Measurements from ENCODE around the gene SLC5A2.
A peak's percentile ranks its signal among the peaks of the same experiment; 100 is the strongest.
"Not testable (repeated sequence)": the region's sequence is repeated elsewhere in the genome, so short reads cannot be mapped to it uniquely, and the experiment has no call there.

SLC5A2 gene

DNA sequence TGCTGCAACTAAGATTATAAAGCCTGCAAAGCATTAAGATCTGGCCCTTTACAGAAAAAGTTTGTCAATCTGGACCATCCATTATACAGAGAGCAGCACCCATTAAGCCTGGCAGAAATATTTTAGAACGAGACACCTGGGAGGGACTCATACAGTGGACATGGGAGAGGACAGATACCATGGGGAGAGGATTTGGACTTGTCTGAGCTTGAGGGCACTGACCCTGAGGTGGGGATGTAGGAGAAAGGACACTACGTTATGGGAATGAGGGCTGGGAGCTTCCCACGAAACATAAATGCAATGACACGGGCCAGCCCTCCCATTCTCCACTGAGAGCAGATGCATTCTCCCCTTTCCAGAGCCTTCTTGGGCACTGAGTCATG, 19.0 kb downstream of the SLC5A2 start:
- no peak for DNase-seq

DNA sequence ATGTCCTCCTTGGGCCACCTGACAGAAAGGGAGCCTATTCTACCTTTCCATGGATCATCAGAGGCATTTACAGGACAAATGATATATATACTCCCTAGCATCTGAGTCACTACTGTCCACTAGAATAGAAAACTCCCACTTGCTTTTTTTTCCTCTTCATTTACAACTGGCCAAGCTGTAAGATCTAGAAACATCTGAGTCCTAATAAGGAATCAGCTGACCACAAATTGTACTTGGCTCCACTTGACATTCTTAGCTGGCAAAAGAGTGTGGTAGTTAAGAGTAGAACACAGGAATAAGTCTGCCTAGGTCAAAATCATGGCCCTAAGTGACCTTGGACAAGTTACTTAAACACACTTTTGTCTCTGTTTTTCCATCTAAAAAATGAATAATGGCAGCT, 20.1 kb downstream of the SLC5A2 start:
- no peak for DNase-seq

DNA sequence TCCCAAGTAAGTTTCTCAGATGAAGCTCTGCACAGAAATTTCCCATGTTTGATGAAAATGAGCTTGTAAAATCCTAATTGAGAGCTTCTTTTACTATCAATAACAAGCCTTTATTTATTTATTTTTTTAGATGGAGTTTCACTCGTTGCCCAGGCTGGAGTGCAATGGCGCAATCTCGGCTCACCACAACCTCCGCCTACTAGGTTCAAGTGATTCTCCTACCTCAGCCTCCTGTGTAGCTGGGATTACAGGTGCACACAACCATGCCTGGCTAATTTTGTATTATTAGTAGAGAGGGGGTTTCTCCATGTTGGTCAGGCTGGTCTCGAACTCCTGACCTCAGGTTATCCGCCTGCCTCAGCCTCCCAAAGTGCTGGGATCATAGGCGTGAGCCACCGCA, 20.6 kb downstream of the SLC5A2 start:
- not testable (repeated sequence) for DNase-seq

DNA sequence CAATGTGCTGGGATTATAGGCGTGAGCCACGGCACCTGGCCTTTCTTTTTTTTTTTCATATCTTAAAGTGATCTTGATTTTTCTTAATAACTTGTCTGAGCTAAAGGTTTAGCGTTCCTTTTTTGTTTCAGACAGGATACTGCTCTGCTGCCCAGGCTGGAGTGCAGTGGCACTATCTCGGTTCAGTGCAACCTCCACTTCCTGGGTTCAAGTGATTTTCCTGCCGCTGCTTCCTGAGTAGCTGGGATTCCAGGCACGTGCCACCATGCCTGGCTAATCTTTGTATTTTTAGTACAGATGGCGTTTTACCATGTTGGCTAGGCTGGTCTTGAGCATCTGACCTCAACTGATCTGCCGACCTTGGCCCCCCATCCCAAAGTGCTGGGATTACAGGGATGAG, 21.2 kb downstream of the SLC5A2 start:
- DNase-seq: no peak

DNA sequence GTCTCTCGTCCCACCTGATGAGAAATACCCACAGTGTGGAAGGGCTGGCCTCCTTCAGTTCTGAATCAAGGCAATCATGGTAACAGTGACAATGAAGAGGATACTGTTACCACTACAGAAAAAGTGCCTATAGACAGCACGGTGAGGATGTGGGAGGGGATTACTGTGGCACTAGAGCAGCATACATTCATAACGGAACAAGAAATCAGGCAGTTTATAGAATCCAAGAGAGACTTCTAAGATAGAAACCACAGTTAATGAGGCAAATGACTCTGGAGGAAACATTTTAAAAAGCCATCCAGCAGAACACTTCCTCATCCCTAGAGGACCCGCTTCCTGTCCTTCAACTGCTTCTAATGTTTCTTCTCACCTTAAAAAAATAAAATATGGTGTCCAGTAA, 22.6 kb downstream of the SLC5A2 start:
- DNase-seq: peak; percentile 43

DNA sequence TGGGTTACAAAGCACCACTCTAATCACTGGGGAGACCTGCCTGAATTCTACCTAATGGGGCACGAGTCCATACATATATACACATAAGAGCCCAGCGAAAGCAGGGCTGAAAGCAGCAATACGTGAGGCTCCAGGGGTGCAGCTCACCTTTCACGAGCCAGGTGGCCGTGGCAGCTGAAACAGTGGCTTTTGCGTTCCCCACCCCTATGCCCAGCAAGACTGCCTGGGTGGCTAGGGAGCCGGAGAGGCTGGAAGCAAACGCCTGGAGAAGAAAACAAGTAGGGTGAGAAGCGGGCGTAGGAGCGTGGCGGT, 24.6 kb downstream of the SLC5A2 start:
- no peak for DNase-seq

DNA sequence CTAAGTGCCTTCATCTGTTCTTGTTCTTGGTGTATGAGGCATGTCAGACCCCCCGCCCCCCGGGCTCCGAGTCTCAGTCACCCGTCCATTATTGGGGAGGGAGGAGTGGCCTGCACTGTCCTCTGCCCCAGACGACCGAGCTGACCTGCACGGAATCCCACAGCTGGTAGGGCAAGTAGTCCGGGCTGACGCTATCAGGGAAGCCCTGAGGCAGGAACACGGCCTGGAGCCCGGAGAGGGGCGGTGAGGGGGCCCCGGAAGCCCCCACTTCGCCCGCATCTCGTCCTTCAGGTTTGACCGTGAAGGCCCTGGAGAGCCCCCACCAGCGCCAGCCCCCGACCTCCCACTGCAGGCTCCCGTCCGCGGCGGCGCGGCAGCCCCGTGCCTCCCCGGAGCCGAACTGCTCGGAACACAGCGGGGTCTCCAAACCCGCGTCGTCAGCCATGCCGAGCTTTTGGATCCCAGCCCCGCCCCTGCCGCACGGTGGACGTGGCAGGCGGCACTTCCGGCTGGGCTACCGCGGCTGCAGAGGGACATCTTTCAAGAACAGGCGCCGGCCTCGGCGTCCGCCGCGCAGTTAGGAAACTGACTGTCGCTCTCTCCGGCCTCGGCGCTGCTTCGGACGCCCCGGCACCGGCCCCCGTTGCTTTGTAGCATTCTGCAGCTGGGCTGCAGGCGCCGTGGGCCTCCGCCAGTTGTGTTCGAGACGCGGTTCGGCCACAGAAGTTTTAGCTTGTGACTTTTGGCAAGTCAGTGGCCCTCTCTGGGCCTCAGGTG, 25.2 kb downstream of the SLC5A2 start, which contains the start of gene RUSF1:
Gene RUSF1, minus strand, starts transcription at position 463 of the 777 bp plus-strand sequence. Its CDS starts 18 bp downstream, at position 445.
- peak; percentile 93 for DNase-seq

DNA sequence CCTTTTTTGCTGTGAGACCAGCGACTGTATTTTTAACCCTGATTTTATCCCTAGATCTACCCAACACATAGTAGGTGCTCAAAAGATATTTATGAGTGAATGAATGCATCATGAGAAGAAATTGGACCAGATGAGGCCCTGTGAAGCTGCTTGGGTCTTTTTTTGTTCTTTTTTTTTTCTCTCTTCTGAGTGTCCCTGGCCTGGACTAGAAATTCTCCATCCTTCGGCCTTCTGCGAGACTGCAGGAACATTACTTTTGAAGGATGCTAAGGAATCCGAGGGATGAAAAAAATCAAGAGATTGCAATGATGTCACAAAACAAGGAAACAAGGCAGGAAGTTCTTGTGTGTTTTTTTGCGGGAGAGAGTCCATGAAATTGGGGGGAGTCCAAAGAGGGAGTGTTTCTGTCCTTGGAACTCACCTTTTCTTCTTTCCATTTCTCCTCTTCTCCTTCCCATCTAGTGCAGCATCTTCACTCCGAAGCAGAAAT, 25.8 kb downstream of the SLC5A2 start:
- DNase-seq: no peak

DNA sequence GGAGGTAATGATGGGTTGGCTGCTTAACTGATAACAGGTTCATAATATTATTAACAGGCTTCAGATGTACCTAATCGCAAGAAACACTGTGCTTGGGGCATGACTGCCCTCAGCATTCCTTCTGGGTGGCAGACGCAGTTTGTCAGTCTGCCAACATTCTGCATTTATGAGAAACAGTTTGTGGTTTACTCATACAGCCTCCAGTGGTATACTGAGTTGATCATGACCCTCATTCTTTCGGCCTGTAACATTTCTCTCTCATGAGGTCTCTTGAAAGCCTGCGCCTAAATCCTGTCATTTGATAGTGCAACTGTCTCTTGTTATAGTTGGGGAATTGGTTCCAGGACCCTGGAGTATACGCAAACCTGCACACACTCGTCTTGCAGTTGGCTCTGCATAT, 30.2 kb downstream of the SLC5A2 start:
- no peak for DNase-seq

DNA sequence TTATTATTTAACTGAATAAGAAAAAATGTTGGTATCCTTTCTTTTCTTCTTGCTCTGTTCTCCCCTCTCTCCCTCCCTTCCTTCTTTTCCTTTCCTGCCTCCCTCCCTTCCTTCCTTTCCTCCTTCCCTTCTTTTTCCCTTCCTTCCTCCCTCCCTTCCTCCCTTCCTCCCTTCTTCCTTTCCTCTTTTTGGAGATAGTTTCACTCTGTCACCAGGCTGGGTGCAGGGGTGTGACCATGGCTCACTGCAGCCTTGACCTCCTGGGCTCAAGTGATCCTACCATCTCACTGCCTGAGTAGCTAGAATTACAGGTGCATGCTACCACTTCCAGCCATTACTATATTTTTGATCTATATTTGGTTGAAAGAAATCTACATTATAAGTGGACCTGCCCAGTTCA, 31.0 kb downstream of the SLC5A2 start:
- DNase-seq: no peak

DNA sequence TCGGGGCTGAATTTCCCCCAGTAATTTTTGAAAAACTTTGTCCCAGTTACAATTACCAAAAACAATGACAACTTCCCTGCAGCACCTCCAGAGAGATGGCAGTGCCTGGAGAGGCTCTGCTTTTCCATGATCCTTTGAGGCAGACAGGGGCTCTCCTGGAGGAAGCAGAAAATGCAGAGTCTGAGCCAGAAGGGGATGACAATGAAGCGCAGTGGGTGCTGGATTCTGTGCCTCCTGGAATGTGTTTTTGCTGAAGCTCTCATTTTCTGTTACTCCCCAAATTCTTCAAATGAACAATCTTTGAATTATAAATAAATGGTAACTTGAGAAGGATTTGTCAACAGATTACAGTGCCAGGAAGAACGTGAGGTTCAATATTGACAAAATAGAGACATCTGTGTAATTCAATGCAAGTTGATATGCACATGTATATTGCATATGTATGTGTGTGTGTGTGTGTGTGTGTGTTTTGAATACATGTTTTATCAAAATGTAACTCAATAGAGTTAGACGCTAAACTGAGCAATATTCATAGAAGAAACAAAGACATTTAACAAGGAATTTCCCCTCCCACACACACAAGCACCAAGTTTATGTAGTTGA, 35.0 kb downstream of the SLC5A2 start:
- DNase-seq: no peak

DNA sequence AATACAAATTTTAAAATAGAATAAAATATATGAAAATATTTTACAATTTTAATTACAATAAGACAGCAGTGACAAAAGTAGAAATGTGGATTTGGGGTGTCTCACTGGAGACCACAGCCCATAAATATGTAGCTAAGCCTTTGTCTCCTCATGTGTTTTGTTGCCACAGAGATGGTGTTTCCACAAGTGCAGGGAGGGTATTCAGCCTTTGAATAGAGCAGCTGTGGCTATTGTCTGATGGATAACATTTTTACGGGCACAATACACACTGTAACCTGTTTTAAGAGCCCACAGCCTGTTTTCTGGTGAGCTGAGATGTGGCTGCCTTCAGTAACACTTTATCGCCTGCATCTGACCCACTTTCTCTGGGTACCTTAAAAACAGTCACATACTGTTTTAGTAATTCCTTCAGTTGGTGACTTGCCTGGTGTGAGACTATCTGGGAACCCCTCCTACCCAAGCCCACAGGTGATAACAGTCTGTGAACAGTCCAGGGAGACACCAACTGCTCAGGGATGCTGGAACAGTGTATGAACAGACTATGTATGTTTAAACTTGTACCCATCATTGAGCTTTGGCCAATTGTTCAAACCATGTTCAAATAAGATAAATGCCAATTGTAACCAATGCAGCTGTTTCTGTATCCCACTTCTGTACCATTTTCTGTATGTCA, 37.0 kb downstream of the SLC5A2 start:
- no peak for DNase-seq

DNA sequence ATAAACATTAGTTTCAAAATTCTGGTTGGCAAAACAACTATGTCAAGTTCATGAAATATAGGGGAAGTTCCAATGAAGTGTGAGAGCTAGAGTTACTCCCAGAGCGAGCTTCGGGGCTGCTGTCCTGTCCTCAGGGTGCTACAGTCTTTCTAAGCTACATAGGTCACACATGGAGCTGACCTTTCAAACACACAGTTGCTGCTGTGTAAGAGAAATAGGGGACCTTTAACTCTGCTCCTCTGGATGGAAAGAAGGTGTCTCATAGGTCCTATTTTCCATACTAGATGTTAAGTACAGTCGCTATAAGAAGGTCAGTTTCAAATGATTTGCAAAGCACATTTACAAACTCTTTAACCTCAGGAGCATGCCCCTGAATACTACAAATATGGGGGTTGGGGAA, 38.4 kb downstream of the SLC5A2 start:
- DNase-seq: no peak

DNA sequence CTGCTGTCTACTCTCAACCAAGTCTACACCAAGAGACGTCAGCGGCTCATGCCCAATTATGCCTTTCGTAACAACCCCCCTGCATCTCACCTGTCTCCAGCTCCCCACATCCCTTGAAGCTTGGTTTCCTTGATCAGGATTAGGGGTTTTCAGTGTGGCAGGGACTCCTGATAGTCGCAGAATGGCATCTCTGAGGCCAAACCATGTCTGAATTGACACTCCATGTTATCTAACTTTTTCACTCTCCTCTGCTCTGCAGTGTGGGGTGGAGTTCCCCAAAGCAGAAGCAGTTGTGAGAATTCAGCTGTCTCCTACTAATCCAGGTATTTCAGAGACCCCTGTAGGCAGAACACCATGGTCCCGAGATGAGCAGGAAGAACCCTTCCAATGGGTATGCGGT, 39.1 kb downstream of the SLC5A2 start:
- DNase-seq: no peak

DNA sequence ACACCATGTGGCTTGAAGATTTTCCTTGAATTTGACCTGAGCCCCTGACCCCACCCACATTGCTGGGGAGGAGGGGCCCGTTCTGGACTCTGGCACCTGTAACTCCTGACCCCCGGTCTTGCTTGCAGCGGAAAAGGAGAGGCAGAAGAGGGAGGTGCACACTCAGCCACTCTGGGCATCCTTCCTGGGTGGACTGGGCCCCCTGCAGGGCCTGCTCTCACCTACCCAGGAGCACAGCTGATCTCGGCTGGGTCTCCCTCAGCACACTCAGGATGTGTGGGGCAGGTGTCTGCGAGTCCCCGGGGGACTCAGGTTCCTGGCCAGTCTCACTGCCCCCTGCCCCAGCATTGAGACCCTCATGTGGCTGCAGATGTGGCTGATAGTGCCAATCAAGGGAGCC, 40.8 kb downstream of the SLC5A2 start:
- DNase-seq: not testable (repeated sequence)

DNA sequence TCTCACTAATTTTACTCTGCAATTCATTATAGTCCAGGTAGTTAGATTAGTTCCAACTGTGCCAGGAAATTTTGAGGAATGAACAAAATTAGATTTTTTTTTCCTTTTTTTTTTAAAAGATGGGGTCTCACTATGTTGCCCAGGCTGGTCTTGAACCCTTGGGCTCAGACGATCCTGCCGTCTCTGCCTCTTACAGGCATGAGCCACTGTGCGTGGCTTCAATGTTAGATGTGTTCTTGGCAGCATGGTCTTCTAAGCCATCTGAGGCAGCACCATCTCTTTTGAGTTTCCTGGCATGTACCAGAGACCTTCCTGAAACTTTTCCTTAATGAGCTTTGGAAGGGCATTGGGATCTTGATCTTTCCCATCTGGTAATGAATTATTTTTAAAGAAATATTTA, 42.2 kb downstream of the SLC5A2 start:
- DNase-seq: no peak

DNA sequence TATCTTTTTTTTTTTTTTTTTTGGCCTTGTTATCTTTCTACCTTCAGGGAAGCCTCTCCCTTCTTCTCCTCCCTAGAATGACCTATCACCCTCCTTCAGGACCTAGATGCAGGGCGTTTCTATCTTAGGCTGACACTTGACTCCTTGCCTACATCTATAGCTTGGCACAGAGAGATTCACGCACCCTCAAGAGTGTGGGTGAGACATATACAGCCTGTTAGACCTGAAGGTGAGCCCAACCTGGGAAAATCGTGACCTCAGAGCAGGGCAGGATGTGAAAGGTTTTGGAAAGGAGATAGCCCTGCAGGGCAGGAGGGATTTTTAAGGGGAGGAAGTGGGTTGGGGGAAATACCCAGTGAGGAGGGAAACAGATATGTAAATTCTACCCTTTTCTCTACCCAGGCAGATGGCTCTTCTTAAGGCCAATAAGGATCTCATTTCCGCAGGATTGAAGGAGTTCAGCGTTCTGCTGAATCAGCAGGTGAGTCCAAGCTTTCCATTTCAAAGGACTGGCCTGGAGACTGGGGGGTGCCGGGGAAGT, 44.9 kb downstream of the SLC5A2 start, which contains the start of gene AHSP:
Gene AHSP, plus strand, starts transcription at position 167 of the 541 bp plus-strand sequence. Its CDS starts 240 bp downstream, at position 407.
- no peak for DNase-seq

DNA sequence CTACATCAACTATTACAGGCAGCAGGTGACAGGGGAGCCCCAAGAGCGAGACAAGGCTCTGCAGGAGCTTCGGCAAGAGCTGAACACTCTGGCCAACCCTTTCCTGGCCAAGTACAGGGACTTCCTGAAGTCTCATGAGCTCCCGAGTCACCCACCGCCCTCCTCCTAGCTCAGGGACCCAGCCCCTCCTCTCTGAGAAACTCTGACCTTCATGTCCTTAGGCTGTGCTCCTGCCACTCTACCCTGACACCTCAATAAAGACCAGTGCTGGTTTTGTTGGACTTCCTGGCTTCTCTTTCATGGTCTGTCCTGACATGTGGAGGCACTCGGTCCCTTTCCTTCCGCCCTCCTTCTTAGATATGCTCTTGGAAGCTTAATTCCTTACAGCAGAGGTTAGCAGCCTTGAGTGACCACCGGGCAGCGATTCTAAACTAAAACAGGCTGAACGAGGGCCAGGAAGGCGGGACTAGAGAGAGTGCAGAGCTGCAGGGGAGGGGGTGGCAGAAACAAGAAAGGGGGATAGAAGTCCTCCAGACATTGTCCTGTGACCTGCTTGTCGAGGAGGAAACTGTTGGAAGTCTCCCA, 45.7 kb downstream of the SLC5A2 start:
- no peak for DNase-seq

DNA sequence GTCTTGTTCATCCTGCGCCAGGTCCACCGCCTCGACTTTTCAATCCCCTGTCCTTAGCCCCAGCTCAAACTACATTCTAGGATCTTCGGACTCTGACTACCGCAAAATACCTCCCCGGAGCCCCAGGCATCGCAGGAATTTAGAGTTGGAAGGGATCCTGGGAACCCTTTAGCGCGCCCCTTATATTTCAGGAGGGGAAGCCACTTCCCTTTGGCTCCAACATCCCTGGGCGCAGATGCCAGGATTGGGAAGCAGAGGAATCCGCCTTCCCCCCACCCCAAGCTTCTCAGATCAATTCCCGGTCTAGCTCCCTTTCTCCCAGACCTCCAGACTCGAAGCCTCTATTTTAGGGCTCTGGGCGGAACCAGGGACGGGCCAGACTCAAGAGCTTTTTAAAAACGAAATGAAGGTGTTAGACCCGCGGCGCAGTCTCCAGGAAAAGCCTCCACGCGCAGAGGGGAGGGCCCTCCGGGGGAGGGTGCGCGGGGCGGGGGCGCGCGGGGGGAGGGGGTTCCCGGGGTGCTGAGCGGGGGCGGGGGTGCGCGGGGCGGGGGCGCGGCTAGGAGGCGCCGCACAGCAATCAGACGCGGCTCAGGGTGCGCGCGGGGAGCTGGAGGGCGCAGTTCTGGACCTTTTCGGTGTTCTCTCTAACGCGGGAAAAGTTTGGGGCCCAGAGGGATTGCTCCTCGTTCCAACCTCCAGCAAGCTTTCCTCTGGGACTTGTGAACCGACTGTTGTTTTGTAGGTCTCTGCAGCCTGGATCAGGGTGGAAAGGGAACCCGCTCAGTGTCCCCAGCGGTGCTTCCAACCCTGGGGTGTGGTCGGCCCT, 46.4 kb downstream of the SLC5A2 start:
- DNase-seq: peak; percentile 13

DNA sequence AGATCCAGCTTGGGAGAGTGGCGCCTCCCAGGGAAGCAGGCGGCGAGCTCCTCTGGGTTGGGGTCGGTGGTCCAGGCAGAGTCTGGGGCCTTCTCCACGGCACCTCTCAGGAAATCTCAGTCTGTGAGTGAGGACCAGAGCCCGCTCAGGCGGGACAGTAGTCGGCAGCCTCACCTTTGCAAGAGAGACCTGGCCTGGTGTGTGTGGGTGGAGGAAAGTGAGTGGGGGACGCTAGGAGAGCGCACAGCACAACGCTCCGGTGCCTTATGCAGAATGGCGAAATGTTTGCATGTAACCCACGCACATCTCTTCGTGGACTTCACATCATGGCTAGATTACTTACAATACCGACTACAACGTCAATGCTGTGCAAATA, 47.0 kb downstream of the SLC5A2 start:
- DNase-seq: no peak

DNA sequence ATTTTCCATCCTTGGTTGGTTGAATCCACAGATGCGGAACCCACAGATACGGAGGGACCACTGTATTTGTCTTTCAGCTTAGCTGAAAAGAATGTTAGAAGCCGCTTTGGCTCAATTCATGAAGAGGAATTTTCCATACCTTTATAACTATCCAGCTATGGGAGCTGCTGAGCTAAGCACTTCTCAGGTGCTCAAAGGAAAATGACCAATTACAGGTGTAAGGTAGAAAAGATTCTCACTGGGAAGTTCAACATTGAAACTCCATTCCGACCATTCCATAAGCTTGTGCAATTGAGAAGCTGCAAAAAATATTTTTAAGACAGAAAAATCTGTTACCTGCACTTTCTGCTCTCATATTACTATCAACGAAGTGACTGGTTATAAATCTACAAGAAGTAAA, 47.5 kb downstream of the SLC5A2 start:
- DNase-seq: no peak

DNA sequence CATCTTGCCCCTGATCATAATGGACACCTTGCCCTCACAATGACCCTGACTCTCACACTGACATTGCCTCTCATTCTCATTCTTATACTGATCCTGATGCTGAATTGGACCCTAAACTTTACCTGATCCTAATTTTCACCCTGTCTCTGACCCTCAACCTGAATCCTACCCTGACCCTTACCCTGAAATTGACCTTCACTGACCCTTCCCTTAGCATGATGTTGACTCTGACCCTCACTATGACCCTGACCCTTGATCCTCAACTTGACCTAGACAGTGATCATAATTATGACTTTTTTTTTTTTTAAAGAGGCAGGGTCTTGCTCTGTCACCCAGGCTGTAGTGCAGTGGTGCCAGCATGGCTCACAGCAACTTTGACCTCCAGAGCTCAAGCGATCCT, 48.2 kb downstream of the SLC5A2 start:
- no peak for DNase-seq

DNA sequence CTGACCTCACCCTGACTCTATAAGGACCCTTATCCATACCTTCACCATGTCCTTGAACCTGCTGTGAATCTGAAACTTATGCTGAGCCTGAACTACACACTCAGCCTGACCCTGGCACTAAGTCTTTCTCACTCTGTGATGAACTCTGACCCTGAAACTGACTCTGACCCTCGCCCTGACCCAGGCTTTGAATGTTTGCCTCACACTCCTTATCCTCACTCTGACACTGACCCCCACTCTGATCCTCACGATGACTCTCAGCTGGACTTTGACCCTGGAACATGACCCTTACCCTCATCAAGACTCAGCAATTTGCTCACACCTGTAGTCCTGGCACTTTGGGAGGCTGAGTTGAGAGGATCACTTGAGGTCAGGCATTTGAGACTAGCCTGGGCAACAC, 49.2 kb downstream of the SLC5A2 start:
- no peak for DNase-seq
